SK-N-SH (cell line): ENCODE results near the gene SPDYE1.

Experiments used
- RFX5 ChIP-seq: IDR thresholded peaks from 2 replicates; pipeline ENCODE4 v1.6.1; 2012; ENCODE audit warnings: mild to moderate bottlenecking, improper control_type of control experiment, low read length
- TF ChIP-seq, protein P1 (sequence below): fragments of 200-600 bp; sonication (generic); IDR thresholded peaks from 2 replicates; pipeline ENCODE4 v1.6.1; 2017; ENCODE audit warnings: antibody characterized with exemption, mild to moderate bottlenecking, moderate library complexity

DNA sequence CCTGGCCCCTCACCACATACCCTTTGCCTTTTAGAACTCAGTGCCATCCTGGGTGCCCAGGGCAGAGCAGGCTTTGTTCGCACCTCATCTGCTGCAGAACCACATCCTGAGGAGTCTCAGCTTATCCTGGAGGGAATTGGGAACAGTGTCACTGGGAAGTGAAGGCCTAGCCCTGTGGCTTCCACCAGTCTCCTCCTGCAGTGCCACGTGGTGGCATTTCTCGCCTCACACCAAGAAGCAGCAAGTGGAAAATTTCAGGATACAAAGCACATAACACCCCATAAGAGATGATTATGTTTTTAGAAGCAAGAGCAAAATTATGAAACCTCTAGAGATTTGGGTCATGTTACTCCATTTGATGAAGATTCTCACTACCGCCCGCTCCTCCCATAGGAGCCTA is 44.6 kb upstream of the SPDYE1 start:
- TF ChIP-seq, protein P1, sequence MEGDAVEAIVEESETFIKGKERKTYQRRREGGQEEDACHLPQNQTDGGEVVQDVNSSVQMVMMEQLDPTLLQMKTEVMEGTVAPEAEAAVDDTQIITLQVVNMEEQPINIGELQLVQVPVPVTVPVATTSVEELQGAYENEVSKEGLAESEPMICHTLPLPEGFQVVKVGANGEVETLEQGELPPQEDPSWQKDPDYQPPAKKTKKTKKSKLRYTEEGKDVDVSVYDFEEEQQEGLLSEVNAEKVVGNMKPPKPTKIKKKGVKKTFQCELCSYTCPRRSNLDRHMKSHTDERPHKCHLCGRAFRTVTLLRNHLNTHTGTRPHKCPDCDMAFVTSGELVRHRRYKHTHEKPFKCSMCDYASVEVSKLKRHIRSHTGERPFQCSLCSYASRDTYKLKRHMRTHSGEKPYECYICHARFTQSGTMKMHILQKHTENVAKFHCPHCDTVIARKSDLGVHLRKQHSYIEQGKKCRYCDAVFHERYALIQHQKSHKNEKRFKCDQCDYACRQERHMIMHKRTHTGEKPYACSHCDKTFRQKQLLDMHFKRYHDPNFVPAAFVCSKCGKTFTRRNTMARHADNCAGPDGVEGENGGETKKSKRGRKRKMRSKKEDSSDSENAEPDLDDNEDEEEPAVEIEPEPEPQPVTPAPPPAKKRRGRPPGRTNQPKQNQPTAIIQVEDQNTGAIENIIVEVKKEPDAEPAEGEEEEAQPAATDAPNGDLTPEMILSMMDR: no peak
- no peak for TF ChIP-seq RFX5
